DMS 273 (cell line): ENCODE results near the gene RPL27A.

Experiments
- DNase-seq: peaks from one replicate; lab custom pipeline; 2025; ENCODE audit not compliant: unreplicated experiment; lab: John Stamatoyannopoulos, UW

RPL27A gene

DNA sequence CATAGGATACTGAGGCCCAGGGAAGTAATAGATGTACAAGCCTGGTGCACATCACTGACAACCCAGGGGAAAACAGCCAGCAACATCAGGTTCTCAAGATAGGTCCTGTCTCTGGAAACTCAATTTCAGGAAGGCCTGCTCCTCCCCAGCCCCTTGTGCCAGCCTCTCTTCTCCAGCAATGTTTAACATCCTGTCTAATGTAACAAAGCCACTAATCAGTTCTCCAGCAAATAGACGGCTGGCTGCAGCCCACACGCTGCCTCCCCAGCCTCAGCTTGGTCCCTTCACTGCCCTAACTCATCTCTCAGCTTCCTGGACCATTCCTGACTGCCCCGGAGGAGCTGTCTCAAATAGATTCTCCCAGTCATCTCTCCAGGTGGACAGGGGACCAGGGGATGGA is 37.8 kb downstream of the RPL27A start:
- no peak for DNase-seq

DNA sequence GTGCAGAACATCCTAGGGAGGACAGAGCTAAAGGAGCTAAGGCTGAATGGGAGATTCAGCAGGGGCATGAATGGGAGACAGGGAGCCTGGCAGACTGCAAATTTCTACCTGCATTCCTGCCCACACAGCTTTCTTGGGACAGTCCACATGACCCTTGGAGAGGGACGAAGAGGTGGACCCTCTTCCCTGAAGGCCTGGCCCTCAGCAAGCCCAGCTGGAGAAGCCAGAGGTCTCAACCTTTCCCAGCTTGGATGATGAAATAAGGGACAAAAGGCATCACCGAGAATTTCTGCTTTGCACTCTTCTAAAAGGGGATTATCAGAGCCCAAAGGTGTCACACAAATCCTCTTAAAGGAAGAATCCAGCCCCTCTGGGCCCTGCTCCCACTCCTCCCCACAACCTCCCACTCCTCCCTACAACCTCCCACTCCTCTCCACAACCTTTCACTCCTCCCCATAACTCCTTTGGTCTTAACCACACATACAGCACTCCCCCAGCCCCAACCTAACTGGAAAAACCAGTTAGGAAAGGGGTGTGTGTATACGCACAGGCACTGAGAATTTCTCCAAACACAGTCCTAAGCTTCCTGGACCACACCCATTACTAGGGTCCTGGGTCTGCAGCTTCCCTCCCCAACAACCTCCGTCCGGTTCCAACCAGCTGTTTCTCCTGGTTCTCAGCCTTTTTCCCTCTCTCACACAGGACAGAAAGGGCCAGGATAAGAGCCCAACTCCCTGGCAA is 38.4 kb downstream of the RPL27A start:
- DNase-seq, result no peak

DNA sequence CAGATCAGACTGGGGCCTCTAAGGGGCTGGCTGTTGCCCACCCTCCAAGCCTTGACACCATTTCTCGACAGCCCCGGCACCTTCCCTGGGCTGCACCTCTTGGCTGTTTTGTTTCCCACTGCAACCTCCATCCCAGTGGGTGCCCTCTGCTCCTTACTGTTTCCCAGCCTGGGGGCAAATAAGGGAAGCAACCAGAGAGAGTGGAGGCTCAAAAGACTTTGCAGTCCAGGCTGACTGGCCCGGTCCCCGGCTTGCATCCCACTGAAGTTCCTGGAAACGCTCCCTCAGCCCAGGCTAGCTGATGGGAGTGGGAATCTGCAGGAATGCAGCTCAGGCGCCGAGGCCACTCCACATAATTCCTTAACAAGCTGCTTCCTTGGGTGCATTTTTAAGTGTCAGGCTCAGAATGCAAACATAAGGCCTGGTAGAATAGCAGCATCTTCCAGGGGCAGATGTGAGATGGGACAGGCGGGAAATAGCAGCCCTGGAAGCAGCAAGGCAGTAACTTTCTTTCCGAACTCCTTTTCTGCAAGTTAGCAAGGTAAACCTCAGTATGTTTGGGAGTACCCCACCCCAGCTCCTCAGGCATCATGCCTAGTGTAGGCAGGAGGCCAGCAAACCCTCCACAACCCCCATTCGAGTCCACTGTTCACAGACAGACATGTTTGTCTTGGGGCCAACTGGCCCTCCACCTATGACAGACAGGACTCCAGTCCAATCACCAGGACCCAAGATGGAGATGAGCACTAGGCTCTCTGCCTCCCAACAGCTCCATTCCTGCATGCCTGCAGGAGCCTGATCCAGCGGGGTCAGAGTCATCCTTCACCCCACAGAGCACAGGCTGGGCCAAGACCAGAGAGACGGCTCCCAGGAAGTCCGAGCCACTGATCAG is 39.3 kb downstream of the RPL27A start:
- peak; percentile 17 for DNase-seq

DNA sequence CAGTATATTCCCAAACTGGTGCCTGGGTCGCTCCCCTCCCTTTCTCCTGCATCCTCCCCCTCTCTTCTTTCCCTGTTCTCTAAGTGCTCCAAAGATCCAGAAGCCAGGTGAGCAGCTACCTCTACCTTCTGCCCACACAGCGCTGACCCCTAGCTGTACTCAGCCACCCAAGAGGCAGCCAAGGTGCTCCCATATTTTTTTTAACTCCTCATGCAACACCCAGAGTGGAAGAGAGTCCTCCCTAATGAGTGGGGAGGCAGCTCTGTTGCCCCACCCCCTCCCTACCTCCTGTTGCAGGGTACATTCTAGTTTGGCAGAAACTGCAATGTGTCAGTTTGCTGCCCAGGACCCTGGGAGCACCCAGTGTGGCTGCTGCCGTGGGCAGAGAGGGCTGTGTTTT is 40.2 kb downstream of the RPL27A start:
- no peak for DNase-seq

DNA sequence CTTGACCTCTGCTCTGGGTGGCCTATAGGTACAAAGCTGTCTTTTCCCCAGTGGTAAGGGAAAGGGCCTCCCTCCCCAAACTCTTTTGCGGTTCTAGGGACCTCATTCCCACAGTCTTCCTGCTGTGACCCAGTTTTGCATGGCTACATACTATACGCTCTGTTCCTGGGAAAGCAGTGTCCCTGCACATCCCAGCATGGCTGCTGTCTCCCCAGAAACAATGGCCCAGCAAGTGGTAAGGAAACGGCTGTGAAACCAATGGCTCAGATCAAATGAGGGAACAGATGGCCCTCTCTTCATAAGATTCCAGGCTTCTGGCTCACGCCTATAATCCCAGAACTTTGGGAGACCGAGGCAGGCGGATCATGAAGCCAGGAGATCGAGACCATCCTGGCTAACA is 41.1 kb downstream of the RPL27A start:
- DNase-seq, result no peak

DNA sequence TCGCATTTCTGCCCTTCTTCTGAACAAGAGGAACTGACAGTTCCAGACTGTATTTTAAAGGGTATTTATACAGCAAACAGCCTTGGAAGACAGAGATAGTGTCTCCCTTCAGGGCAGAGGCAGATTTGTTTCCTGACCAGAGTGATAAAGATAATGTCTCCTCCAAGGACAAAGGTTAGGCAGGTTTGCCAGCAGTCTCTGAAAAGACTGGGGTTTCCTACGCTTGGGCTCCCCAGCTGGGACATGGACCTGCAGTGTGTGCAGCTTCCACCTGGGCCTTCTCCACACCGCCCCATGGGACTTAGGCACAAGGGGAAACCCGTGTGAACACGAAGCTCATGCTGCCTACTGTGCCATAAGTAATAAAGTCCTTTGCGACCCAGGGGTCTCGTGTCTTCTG is 42.1 kb downstream of the RPL27A start:
- DNase-seq, result no peak

DNA sequence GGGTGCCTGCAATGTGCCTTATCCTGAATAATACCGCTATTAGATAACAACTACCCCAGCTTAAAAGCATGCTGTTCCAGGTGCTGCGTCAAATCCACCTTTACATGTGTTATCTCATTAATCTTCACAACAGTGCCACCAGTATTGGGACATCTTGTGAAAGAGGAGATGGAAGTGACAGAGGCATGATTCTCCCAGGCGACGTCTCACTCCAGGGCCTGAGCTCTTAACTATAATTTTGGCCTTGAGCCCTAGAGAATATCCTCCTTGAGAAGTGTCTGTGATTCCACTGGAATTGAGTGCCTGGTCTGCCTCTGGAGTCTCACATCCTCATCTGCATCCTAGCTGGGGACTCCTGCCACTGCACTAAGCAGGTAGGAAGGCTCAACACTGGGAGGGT is 43.8 kb downstream of the RPL27A start:
- no peak for DNase-seq

DNA sequence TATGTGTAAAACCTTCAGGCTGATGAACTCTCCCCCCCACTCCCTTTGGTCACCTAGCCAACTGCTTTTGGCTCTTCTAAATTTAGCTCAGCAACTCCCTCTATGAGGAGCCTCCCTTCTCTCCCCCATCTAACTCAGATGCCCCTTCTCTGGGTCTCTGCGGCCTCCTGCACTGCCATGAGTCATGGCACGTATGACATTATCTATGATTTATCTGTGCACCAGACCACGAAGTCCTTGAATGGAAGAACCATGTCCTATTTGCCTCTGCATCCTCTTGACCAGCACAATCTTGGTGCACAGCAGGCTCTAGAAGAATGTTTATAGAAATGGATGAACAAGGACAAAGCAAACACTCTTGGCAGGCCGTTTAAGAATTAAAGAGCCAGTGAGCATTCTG is 46.0 kb downstream of the RPL27A start:
- no peak for DNase-seq

DNA sequence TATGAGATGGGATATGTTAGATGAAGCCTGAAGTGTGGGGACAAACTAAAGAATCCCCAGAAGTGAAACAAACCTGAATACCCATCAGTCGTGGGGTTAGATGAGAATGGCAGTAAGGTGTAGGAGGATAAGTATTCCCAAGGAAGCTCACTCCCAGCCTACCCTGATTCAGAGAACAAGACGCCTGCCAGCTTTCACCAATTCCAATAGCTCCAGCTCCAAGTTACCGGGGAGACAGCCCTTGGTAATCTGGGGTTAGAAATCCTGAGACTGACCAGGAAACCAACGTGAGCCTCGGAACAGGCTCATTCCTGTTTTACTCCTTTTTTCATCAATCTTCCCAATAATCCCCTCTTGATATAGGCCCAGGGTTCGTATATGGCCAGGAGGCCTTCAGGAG is 46.5 kb downstream of the RPL27A start:
- no peak for DNase-seq

DNA sequence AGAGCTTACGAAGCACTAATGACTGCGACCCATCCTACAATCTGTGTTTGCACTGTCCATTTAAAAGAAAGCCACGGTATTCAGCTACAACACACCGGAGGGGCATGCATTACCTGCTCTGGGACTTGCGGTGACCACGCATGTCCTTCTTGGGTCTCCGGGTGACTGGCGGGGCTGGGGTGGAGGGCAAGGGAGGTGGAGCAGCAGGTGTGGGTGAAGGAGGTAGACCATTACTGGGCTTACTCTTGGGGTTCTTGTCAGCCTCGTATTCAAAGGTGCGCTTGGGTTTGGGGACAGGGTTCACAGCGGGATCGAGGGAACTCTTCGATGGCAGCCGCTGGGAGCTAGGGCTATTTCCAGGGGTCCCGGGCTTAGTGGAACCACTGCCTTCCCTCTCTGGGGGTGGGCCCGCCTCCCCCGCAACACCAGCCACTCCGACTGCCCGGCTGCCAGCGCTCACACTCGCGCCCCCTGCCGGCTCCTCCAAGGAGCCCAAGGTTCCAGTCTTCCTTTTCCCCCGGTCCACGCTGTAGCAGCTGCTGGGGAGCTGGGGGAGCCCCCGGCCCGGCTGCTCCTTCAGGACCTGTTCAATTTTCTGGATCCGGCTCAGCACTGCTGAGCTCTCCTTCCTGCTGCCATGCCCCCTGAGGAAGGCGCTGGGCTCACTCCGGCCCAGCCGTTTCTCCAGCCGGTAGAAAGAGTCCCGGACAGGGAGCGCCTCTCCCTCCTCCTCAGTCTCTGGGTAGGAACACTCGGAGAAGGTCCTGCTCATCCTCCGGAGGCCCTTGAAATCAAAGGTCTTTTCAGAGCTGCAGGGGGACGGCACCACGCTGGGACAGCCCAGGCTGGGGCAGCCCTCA is 47.5 kb downstream of the RPL27A start:
- no peak for DNase-seq

DNA sequence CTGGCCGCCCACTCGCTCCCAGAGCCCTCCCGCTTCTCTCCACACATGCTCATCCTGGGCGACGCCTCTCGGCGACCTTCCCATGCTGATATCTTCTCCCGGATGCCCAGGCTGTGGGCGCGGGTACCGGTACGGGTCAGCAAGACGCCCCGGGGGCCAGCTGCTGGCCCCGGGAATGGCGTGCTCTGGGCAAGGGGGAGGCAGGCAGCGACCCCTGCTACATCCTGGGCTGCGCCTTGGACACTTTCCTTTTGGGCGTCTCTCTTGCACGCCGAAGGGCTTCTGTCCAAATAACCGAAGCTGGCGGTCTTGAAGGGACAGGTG is 48.1 kb downstream of the RPL27A start:
- DNase-seq, result no peak

DNA sequence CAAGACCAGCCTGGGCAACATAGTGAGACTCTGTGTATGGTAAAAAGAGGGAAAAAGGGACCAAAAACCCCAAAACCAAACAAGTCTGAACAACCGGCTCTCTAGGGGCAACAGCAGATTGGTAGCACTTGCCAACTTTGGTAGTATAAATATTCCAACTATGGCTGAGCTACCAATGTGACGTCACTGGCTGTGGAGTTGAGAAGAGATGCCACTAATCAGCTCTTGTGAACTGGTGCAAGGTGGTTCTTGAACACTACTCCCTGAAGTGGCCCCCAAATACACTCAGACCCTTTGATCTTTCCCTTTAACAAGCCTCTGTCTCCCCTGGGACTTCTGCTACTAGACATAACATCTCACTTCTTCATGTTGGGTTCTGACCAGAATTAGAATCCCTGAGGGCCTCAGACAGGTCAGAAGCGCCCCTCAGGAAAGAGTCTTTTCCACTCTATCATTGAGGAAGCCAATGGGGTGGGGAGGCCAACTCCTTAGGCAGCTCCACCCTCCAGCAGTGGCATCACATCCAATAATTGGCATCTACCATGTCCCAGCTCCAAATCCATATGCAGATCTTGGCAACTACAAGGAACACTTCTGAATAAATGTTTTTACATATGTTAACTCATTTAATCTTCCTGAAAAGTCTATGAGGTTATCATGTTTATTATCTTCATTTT is 49.2 kb downstream of the RPL27A start:
- no peak for DNase-seq

DNA sequence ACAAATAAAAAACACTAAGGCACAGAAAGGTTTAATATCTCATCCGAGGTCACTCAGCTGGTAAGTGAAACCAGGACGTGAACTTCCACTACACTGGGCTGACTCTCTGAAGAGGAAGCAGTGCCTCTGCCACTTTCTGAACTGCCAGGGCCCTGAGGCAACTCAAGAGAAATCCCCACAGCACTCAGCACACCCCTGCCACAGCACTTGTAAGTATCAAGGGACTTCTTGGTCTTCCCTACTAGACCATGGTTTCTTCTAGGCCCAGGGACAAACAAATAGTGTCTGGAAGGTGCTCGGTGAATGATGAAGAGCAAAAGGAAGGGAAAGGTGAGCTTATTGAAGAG is 49.7 kb downstream of the RPL27A start:
- no peak for DNase-seq

DNA sequence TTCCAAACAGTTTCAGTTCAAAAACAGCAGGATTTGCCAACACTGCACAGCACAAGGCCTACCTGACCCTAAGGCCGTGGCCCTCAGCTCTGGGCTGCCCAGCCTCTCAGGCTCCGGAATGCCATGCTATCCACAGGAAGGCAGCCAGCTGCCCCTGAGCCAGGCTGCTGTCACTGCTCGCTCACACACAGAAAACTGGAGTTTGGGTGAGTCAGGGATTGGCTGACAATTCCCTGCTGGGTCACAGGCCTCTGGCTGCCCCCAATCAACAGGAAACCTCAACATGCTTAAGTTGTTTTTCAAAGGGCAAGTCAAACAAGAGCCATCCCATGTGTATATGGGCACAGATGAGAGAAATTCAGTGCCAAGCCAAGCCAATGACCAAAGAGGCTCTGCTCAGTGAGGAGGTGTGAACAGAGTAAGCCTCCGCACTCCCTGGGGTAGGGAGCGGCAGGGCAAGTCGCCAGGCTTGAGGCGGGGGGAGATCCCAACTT is 50.2 kb downstream of the RPL27A start:
- no peak for DNase-seq

DNA sequence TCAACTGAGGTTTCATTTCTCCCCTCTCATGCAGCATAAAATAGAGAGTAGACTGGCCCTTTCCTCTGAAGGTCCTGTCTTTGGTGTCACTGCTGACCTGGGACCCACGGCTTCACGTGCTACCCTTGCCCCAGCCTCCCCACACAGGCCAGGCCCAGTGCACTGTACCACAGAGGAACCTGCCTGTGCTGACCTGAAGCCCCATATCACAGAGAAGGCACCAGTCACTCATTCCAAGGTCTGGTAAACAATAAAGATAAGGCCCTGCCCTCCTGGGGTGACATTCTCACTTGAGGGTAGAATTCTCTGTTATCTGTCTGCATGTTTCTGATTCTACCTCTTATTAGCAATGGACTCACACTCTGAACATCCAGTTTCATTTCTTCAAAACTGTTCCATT is 51.3 kb downstream of the RPL27A start:
- DNase-seq, result no peak

DNA sequence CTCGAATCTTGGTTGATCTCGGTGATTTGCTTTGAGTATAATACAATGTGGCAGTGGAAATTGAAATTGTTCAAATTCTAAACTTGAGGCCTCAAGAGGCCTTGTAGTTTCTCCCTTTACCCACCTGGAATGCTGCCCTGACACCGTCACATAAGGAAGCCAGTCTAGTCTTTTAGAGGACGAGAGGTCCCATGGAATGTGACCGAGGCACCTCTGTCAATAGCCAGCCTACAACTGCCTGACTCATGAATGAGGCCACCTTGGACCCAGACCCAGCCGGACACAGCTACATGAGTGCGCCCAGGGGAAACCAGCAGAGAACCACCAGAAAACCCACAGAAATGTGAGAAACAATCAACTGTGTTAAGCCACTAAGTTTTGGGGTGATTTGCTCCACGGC is 52.5 kb downstream of the RPL27A start:
- no peak for DNase-seq

DNA sequence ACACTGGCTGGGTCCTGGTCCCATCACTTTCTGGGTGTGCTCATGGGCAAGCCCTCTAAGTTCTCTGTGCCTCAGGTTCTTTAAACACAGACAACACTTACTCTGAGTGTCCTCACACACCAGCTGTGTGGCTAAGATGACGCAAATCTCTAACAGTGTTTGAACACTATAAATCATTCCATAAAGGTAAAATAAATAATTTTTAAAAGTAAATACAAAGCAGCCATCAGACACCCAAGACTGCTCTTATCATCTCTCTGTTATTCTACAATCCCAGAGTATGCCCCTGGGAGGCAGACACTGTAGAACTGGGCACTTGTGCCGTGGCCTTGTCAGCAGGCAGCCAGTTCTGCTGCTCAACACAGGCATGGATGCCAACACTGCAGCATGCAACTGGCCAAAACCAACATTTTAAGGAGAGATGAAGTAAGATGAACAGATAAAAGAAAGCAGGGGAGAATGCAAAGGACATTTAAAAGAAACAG is 56.8 kb downstream of the RPL27A start:
- no peak for DNase-seq
